Measurements from ENCODE around the gene VPS72.

VPS72 gene, protein sequence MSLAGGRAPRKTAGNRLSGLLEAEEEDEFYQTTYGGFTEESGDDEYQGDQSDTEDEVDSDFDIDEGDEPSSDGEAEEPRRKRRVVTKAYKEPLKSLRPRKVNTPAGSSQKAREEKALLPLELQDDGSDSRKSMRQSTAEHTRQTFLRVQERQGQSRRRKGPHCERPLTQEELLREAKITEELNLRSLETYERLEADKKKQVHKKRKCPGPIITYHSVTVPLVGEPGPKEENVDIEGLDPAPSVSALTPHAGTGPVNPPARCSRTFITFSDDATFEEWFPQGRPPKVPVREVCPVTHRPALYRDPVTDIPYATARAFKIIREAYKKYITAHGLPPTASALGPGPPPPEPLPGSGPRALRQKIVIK

GRCh38 chr1:151189637-151190445, at the start of gene VPS72:
TSS of gene VPS72 (minus strand) at chr1:151190197. CDS start at chr1:151190121, 76 bp downstream.
- TF ChIP-seq CTCF (IDR thresholded peaks at IDR 0.05), result no peak

- no peak for TF ChIP-seq CTCF (IDR thresholded peaks at IDR 0.05)
These were observed 48.4 kb upstream of the VPS72 start for GRCh38 chr1:151238467-151238739.

DNA sequence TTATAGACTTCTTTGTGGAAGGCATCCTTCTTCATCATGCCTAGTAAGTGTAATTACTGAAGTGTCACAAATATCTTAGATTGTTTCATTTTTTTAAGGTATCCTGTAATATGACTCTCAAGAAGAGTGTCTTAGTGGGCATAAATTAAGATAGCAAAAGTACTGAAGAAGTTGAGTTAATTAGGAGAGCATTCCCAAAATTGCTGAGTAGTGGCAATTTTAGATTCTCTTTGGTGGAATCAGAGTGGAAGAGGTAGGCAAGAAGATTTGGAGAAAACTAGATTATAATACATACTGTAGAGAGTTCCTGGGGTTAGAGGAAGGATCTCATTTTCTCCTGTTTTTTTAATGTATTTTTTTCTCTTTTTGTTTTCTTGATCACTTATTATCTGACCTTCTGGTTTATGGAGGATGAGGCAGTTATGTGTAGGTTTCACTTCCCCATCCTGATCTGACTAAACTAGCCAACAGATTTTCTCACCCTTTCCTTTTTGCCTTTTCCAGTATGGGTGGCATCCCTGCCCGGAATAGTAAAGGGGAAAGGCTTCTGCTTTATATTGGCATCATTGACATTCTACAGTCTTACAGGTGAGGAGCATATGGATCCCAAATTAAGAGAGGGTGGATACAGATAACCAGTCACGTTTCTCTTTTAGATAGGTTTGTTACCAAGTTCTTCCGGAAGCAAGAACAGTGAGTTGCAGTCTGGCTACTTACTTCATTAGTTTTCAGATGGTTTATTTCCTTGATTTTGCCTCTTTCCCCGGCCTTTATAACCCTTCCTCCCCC, 47.9 kb upstream of the VPS72 start:
- no peak for TF ChIP-seq CTCF (IDR thresholded peaks at IDR 0.05)

DNA sequence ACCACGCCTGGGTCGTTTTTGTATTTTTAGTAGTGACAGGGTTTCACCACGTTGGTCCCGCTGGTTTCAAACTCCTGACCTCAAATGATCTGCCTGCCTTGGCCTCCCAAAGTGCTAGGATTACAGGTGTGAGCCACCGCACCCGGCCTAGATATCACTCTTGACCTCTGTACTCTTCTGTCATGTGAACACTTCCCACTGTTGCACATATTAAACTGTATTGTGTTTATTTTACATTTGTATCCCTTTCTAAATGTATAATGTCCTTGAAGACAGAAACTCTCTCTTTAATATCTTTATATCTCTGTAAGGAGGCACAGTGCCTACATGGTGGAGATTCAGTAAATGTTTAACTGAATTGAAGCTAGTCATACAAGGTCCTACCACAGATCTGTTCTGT, 45.2 kb upstream of the VPS72 start:
- no peak for TF ChIP-seq CTCF (IDR thresholded peaks at IDR 0.05)

GRCh38 chr1:151222130-151222529, 32.1 kb upstream of the VPS72 start:
- TF ChIP-seq CTCF (IDR thresholded peaks at IDR 0.05), result no peak

- TF ChIP-seq CTCF (IDR thresholded peaks at IDR 0.05), result no peak
These were observed 31.6 kb upstream of the VPS72 start for GRCh38 chr1:151221616-151222015.

DNA sequence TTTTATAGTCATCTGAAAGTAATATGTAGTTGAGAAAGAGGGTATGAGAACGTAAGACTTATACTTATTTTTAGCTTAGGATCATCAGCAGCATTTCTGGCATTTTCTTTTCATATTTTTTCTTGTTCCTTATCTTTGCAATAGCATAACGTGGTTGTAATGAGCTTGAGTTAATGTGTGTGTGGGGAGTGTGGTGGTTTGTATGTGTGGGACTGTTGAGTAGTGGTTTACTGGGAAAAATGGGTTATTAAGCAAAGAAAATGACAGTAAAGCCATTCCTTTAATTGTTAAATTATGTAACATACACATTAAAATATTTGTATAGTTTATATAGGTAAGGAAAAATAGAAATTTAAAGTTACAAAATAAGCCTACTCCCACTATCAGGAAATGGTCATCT, 23.6 kb upstream of the VPS72 start:
- no peak for TF ChIP-seq CTCF (IDR thresholded peaks at IDR 0.05)
